ENCODE results near the gene RAB11FIP4.

GRCh38 chr17:31398381-31399311 lies 7.2 kb downstream of the RAB11FIP4 start:
- no peak for TF ChIP-seq EZH2 (IDR thresholded peaks at IDR 0.05; ENCODE audit: insufficient read depth, poor library complexity, severe bottlenecking)
- TF ChIP-seq EZH2phosphoT487 (IDR thresholded peaks at IDR 0.05; ENCODE audit: insufficient read depth, low read depth), result no peak
